Left lung (tissue), 10 donors: ENCODE data around the gene TOR1AIP1. TPM values are rescaled to one million over a fixed set of nuclear protein-coding genes. Genes with fewer than 3 reads are reported as not detected.

Source experiments
- ATAC-seq: fragments of 200-7000 bp; cut with Tn5 transposase; one replicate; pipeline ENCODE4 v1.9.1; 2020; ENCODE audit warnings: moderate library complexity
- DNase-seq, 4 donors: peaks; one replicate each; pipeline ENCODE4 v3.0.0-alpha.2; 2013 to 2020
- H3K27ac ChIP-seq, 2 donors: fragments of 200-600 bp; sonication (generic) in 1 of 2; one replicate each; pipeline versions ENCODE4 v1.5.0 to v1.8.0; 2020 to 2021
- H3K27me3 ChIP-seq, 2 donors: fragments of 200-600 bp; sonication (generic) in 1 of 2; one replicate each; pipeline versions ENCODE4 v1.5.0 to v1.8.0; 2020 to 2021
- H3K36me3 ChIP-seq, 2 donors: fragments of 200-600 bp; sonication (generic) in 1 of 2; one replicate each; pipeline versions ENCODE4 v1.5.0 to v1.8.0; 2020 to 2021
- H3K4me1 ChIP-seq, 2 donors: fragments of 200-600 bp; one replicate each; pipeline ENCODE4 v1.8.0; 2021
- H3K4me3 ChIP-seq, 2 donors: fragments of 200-600 bp; sonication (generic) in 1 of 2; one replicate each; pipeline versions ENCODE4 v1.5.0 to v1.8.0; 2020 to 2021; ENCODE audit warnings: mild to moderate bottlenecking in 1 of 2
- H3K9me3 ChIP-seq, 2 donors: fragments of 200-600 bp; sonication (generic) in 1 of 2; one replicate each; pipeline versions ENCODE4 v1.5.0 to v1.8.0; 2020 to 2021
- CTCF ChIP-seq, 2 donors: fragments of 200-600 bp; sonication (generic) in 1 of 2; IDR thresholded peaks; one replicate each; pipeline versions ENCODE4 v1.5.0 to v1.8.0; 2021; ENCODE audit warnings: antibody characterized with exemption in 2 of 2
- intact Hi-C, 2 donors: fragments of 100-400 bp; cut with DNase I; formaldehyde crosslinking; loops; one replicate each; pipeline versions ENCODE4 v1.11.2 to v1.14.2; 2022
- polyA plus RNA-seq, 6 donors: library from polyadenylated mRNA; unstranded; fragments of 120-200 nt; gene quantifications; one replicate each; pipeline ENCODE4 v1.2.1, GENCODE V29; 2013; ENCODE audit not compliant: insufficient read length in 6 of 6
- total RNA-seq, 2 donors: library from RNA; stranded (reverse); fragmentation: NEBNext Ultra II Directional; extraction: Animal tissue kit (Norgen Biotek cat#: 25700); gene quantifications; one replicate each; pipeline ENCODE4 v1.2.1, GENCODE V29; 2021
- donor health status: DM: no; HTN: yes; CAD: no.
- donor health status: DM: no; HTN: no; CAD: no.

The TOR1AIP1 gene
- total and polyA plus RNA-seq, 8 donors: 48.6 to 77.0 (median 62.8) TPM

GRCh38 chr1:179889589-179889988 lies 7.5 kb downstream of the TOR1AIP1 start:
- Histone ChIP-seq H3K36me3 (peaks cover 7 to 64% of the 10 kb centered on the region in 2 donors), H3K4me3 (no peak overlapping the region), H3K27me3 (no peaks in the 10 kb centered on the region), H3K4me1 (peaks cover 14 to 45% of the 10 kb centered on the region in 2 donors), H3K9me3 (no peaks in the 10 kb centered on the region), H3K27ac (no peak overlapping the region)
- no peak for TF ChIP-seq CTCF (IDR thresholded peaks at IDR 0.05)
- intact Hi-C loops: loop anchor here in 1 of 2 donors (10.0 kb wide), 1 partner anchor 265 kb away; the partner anchor contains the start of gene QSOX1
- no peak for ATAC-seq
- DNase-seq: no peak

GRCh38 chr1:179910934-179911333 lies 28.8 kb downstream of the TOR1AIP1 start:
- H3K9me3 ChIP-seq: no peaks in the 10 kb centered on the region
- peaks cover 0 to 85% of the 10 kb centered on the region in 2 donors for H3K36me3 ChIP-seq
- ATAC-seq (no peak), DNase-seq (no peak)
- H3K4me1 ChIP-seq: no peaks in the 10 kb centered on the region
- intact Hi-C loops: no loop called here
- no peak for TF ChIP-seq CTCF (IDR thresholded peaks at IDR 0.05)
- H3K27ac ChIP-seq: no peak overlapping the region
- H3K27me3 ChIP-seq: no peaks in the 10 kb centered on the region
- H3K4me3 ChIP-seq: no peak overlapping the region

- Histone ChIP-seq H3K9me3 (no peaks in the 10 kb centered on the region), H3K4me3 (no peak overlapping the region), H3K36me3 (peaks cover 0 to 91% of the 10 kb centered on the region in 2 donors), H3K4me1 (no peaks in the 10 kb centered on the region), H3K27ac (no peak overlapping the region), H3K27me3 (no peaks in the 10 kb centered on the region)
- no peak for ATAC-seq
- no peak for TF ChIP-seq CTCF (IDR thresholded peaks at IDR 0.05)
- no peak for DNase-seq
- intact Hi-C loops: no loop called here
These were observed 29.7 kb downstream of the TOR1AIP1 start for GRCh38 chr1:179911812-179912211.

- intact Hi-C loops: no loop called here
- H3K4me1 ChIP-seq: no peaks in the 10 kb centered on the region
- no peak overlapping the region for H3K27ac ChIP-seq
- H3K4me3 ChIP-seq: no peak overlapping the region
- no peak for TF ChIP-seq CTCF (IDR thresholded peaks at IDR 0.05)
- ATAC-seq (no peak), DNase-seq (no peak)
- H3K27me3 ChIP-seq: no peaks in the 10 kb centered on the region
- H3K9me3 ChIP-seq: no peaks in the 10 kb centered on the region
- H3K36me3 ChIP-seq: peaks cover 0 to 95% of the 10 kb centered on the region in 2 donors
These were observed 35.7 kb downstream of the TOR1AIP1 start for GRCh38 chr1:179917601-179918429.

GRCh38 chr1:179921472-179921871 lies 39.4 kb downstream of the TOR1AIP1 start:
- Histone ChIP-seq H3K27ac (no peak overlapping the region), H3K4me1 (peaks cover 0 to 5% of the 10 kb centered on the region in 2 donors), H3K36me3 (peaks cover 0 to 59% of the 10 kb centered on the region in 2 donors), H3K27me3 (no peaks in the 10 kb centered on the region), H3K4me3 (no peak overlapping the region), H3K9me3 (no peaks in the 10 kb centered on the region)
- TF ChIP-seq CTCF (IDR thresholded peaks at IDR 0.05): no peak
- no peak for DNase-seq
- no peak for ATAC-seq
- intact Hi-C loops: no loop called here
